Measurements from ENCODE around the gene MYH11. TPM values are rescaled to one million over a fixed set of nuclear protein-coding genes. Genes with fewer than 3 reads are reported as not detected.
"Not testable (repeated sequence)": the region's sequence is repeated elsewhere in the genome, so short reads cannot be mapped to it uniquely, and the experiment has no call there.

The MYH11 gene
- total RNA-seq, 1 donor from 2014 or later: 0.10 TPM

DNA sequence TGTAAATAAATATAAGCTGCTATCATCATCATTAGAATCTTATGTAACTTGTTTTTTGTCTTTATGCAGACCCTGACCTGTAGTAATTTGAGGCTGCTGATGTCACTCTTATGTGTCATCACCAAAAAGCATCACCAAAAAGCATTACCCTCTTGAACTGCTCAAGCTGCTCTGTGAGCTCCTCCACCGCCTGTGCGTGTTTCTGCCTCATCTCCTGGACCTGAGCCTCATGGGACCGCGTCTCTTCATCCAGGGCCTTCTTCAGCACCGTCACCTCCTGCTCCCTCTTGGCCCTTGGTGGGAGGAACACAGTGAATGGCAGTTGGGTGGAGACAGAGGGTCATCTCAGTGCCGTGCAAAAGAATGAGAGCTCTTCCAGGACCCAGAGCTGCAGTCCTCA, 124.4 kb downstream of the MYH11 start:
- no peaks in the 10 kb centered on the region for H3K9me3 Mint-ChIP-seq (ENCODE audit: unreplicated experiment)
- H3K4me3 Mint-ChIP-seq (ENCODE audit: unreplicated experiment): no peak overlapping the region
- TF ChIP-seq, protein P1, sequence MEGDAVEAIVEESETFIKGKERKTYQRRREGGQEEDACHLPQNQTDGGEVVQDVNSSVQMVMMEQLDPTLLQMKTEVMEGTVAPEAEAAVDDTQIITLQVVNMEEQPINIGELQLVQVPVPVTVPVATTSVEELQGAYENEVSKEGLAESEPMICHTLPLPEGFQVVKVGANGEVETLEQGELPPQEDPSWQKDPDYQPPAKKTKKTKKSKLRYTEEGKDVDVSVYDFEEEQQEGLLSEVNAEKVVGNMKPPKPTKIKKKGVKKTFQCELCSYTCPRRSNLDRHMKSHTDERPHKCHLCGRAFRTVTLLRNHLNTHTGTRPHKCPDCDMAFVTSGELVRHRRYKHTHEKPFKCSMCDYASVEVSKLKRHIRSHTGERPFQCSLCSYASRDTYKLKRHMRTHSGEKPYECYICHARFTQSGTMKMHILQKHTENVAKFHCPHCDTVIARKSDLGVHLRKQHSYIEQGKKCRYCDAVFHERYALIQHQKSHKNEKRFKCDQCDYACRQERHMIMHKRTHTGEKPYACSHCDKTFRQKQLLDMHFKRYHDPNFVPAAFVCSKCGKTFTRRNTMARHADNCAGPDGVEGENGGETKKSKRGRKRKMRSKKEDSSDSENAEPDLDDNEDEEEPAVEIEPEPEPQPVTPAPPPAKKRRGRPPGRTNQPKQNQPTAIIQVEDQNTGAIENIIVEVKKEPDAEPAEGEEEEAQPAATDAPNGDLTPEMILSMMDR (IDR thresholded peaks at IDR 0.05; ENCODE audit: partially characterized antibody, unreplicated experiment): no peak
- no peaks in the 10 kb centered on the region for H3K4me1 Mint-ChIP-seq (ENCODE audit: low read depth, unreplicated experiment)
- H3K27me3 Mint-ChIP-seq (ENCODE audit: unreplicated experiment): peaks cover 2% of the 10 kb centered on the region
- no peaks in the 10 kb centered on the region for H3K36me3 Mint-ChIP-seq (ENCODE audit: unreplicated experiment)
- no peak overlapping the region for H3K27ac Mint-ChIP-seq (ENCODE audit: unreplicated experiment)
- no peak for DNase-seq

- no peaks in the 10 kb centered on the region for H3K9me3 Mint-ChIP-seq (ENCODE audit: unreplicated experiment)
- TF ChIP-seq, protein P1 (IDR thresholded peaks at IDR 0.05; ENCODE audit: partially characterized antibody, unreplicated experiment): no peak
- H3K4me1 Mint-ChIP-seq (ENCODE audit: low read depth, unreplicated experiment): no peaks in the 10 kb centered on the region
- no peak overlapping the region for H3K27ac Mint-ChIP-seq (ENCODE audit: unreplicated experiment)
- DNase-seq: no peak
- no peak overlapping the region for H3K4me3 Mint-ChIP-seq (ENCODE audit: unreplicated experiment)
- H3K36me3 Mint-ChIP-seq (ENCODE audit: unreplicated experiment): no peaks in the 10 kb centered on the region
- H3K27me3 Mint-ChIP-seq (ENCODE audit: unreplicated experiment): peaks cover 2% of the 10 kb centered on the region
Observed at GRCh38 chr16:15729152-15729551, 127.7 kb downstream of the MYH11 start.

DNA sequence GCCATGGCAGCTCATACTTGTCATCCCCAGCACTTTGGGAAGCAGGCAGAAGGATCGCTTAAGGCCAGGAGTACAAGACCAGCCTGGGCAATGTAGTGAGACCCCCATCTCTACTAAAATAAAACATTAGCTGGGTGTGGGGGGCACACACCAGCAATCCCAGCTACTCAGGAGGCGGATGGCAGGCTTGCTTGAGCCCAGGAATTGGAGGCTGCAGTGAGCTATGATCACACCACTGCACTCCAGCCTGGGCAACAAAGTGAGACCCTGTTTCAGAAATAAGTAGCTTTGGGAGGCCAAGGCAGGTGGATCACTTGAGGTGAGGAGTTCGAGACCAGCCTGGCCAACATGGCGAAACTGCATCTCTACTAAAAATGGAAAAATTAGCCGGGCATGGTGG, 129.1 kb downstream of the MYH11 start:
- not testable (repeated sequence) for H3K27me3 Mint-ChIP-seq (ENCODE audit: unreplicated experiment); H3K36me3 Mint-ChIP-seq (ENCODE audit: unreplicated experiment); H3K4me3 Mint-ChIP-seq (ENCODE audit: unreplicated experiment); H3K4me1 Mint-ChIP-seq (ENCODE audit: low read depth, unreplicated experiment); H3K9me3 Mint-ChIP-seq (ENCODE audit: unreplicated experiment); H3K27ac Mint-ChIP-seq (ENCODE audit: unreplicated experiment); DNase-seq

DNA sequence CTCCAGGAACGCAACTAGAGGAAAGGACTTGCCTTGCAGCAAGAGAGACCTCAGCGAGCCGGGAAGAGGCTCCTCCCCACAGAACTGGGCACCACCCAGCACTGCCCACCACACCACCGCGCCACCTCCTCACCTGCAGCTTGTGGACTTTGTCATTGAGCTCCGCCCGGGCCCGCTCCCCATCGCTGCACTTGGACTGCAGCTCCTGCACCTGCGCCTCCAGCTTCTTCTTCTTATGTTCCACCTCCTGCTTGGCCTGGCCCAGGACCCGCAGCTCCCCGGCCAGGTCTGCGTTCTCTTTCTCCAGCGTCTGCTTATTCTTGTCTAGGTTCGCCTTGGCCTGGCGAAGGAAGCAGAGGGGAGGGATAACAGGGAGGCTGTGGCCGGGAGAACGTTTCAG, 130.1 kb downstream of the MYH11 start:
- Mint-ChIP-seq H3K4me3 (ENCODE audit: unreplicated experiment) (no peak overlapping the region), H3K27ac (ENCODE audit: unreplicated experiment) (no peak overlapping the region), H3K4me1 (ENCODE audit: low read depth, unreplicated experiment) (no peaks in the 10 kb centered on the region), H3K9me3 (ENCODE audit: unreplicated experiment) (no peaks in the 10 kb centered on the region), H3K27me3 (ENCODE audit: unreplicated experiment) (peaks cover 2% of the 10 kb centered on the region), H3K36me3 (ENCODE audit: unreplicated experiment) (no peaks in the 10 kb centered on the region)
- TF ChIP-seq, protein P1 (IDR thresholded peaks at IDR 0.05; ENCODE audit: partially characterized antibody, unreplicated experiment): no peak
- DNase-seq: no peak

DNA sequence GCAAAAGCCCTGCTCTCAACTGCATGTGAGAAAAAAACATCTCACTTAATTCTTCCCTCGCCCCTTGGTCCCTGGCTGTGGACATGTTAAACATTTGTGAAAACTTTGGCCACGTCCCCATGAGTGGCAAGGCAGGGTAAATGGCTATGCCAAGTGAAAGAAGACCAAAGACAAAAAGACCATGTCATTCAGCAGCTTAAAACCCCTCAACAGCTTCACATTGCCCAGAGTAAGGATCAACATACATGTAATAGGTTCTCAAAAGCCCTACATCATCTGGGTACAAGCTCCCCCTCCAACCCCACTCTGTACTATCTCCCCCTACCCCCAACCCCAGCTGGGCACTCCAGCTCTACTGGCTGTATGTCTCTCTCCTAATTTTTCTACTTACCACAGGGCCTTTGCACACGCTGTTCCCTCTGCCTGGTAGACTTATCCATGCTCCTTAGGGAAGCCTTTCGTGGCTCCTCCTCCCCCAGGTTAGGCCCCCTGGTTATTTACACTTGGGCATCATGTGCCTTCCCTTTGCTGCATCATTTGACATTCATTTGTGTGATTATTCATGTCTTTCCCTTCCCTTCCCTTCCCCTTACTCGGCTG, 131.1 kb downstream of the MYH11 start:
- H3K4me3 Mint-ChIP-seq (ENCODE audit: unreplicated experiment): no peak overlapping the region
- H3K27me3 Mint-ChIP-seq (ENCODE audit: unreplicated experiment): peaks cover 2% of the 10 kb centered on the region
- no peak for DNase-seq
- H3K4me1 Mint-ChIP-seq (ENCODE audit: low read depth, unreplicated experiment): no peaks in the 10 kb centered on the region
- no peaks in the 10 kb centered on the region for H3K9me3 Mint-ChIP-seq (ENCODE audit: unreplicated experiment)
- TF ChIP-seq, protein P1 (IDR thresholded peaks at IDR 0.05; ENCODE audit: partially characterized antibody, unreplicated experiment): no peak
- H3K36me3 Mint-ChIP-seq (ENCODE audit: unreplicated experiment): no peaks in the 10 kb centered on the region
- H3K27ac Mint-ChIP-seq (ENCODE audit: unreplicated experiment): no peak overlapping the region
